Thyroid gland (tissue), 4 donors: Measurements from ENCODE around the gene LMO2. TPM values are rescaled to one million over a fixed set of nuclear protein-coding genes. Genes with fewer than 3 reads are reported as not detected.

Experiments
- DNase-seq, 2 donors: peaks; one replicate each; pipeline ENCODE4 v3.0.0-alpha.2; 2019
- H3K27ac ChIP-seq, 3 donors: fragments of 200-600 bp; sonication (generic); 1 replicate in 2 of 3; 2 replicates in 1 of 3; pipeline ENCODE4 v1.5.1; 2016 to 2019; ENCODE audit warnings: mild to moderate bottlenecking in 1 of 3, moderate library complexity in 1 of 3
- H3K27me3 ChIP-seq: fragments of 200-600 bp; sonication (generic); one replicate; pipeline ENCODE4 v1.5.1; 2019
- H3K36me3 ChIP-seq, 2 donors: fragments of 200-600 bp; sonication (generic); one replicate each; pipeline ENCODE4 v1.5.1; 2016 to 2019
- H3K4me1 ChIP-seq, 2 donors: fragments of 200-600 bp; sonication (generic); one replicate each; pipeline ENCODE4 v1.5.1; 2017 to 2019
- H3K4me3 ChIP-seq, 3 donors: fragments of 200-600 bp; sonication (generic); replicated peaks in 1 of 3; 1 replicate in 2 of 3; 2 replicates in 1 of 3; pipeline ENCODE4 v1.5.1; 2016; ENCODE audit warnings: mild to moderate bottlenecking in 1 of 3
- H3K9me3 ChIP-seq: fragments of 200-600 bp; sonication (generic); one replicate; pipeline ENCODE4 v1.5.1; 2017
- POLR2A ChIP-seq, 2 donors: fragments of 450-650 bp; IDR thresholded peaks; one replicate each; pipeline ENCODE4 v1.6.1; 2017; ENCODE audit warnings: antibody characterized with exemption in 2 of 2, mild to moderate bottlenecking in 2 of 2, moderate library complexity in 1 of 2
- WGBS, 2 donors: methylation state at CpG; one replicate each; pipeline ENCODE4 v1.1.5; 2017; 5-methylcytosine and 5-hydroxymethylcytosine counted together
- intact Hi-C: fragments of 100-400 bp; cut with DNase I; formaldehyde crosslinking; loops from one replicate; pipeline ENCODE4 v1.15.1; 2023
- total RNA-seq, 4 donors: library from RNA; depleted of rRNA; stranded (reverse); fragments of >200 nt; gene quantifications; one replicate each; pipeline ENCODE4 v1.2.3, GENCODE V29; 2016
- TF ChIP-seq, protein P1 (sequence below), 6 experiments: fragments of 200-600 bp in 3 of 6; fragments of 450-650 bp in 3 of 6; sonication (generic) in 3 of 6; IDR thresholded peaks; one replicate each; pipeline ENCODE4 v1.5.1; 2016 to 2019; ENCODE audit warnings: antibody characterized with exemption in 6 of 6, mild to moderate bottlenecking in 2 of 6, inconsistent platforms in 1 of 6, moderate library complexity in 1 of 6

Gene LMO2
- total RNA-seq, 4 donors from 2014 or later, result 20.7 to 51.5 (median 40.3) TPM

DNA sequence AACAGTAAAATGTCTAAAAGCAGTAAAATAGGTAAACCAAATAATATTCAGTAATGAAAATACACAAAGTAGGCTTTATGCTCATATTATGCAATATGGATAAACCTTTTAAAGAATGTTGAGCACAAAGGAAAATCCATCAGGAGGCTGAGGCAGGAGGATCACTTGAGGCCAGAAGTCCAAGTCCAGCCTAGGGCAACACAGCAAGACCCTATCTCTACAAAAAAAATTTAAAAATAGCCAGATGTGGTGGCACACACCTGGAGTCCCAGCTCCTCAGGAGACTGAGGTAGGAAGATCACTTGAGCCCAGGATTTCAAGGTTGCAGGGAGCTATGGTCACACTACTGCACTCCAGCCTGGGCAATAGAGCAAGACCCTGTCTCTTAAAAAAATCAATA lies 17.7 kb upstream of the LMO2 start:
- intact Hi-C loops, result no loop called here
- no peak overlapping the region for H3K27ac ChIP-seq

DNA sequence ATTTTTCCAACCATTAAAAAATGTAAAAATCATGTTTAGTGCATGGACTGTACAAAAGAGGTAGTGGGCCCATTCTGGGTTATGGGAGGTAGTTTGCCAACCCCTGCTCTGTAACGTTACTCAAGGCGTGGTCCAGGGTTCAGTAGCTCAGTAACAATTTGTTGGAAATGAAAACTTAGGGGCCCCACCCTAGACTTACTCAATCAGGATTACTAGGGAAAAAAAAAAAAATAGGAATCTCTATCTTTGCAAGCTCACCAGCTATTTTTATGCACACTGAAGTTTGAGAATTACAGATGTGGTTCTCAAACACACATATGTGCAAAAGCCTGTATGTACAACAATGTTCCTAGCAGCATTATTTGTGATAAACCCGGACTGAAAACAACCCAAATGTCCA lies 17.3 kb upstream of the LMO2 start:
- intact Hi-C loops, result no loop called here
- WGBS, 2 donors, result 68 to 79% methylated on average over 3 of the region's 3 CpGs
- DNase-seq, result no peak
- no peak for TF ChIP-seq POLR2A (IDR thresholded peaks at IDR 0.05)
- TF ChIP-seq, protein P1, sequence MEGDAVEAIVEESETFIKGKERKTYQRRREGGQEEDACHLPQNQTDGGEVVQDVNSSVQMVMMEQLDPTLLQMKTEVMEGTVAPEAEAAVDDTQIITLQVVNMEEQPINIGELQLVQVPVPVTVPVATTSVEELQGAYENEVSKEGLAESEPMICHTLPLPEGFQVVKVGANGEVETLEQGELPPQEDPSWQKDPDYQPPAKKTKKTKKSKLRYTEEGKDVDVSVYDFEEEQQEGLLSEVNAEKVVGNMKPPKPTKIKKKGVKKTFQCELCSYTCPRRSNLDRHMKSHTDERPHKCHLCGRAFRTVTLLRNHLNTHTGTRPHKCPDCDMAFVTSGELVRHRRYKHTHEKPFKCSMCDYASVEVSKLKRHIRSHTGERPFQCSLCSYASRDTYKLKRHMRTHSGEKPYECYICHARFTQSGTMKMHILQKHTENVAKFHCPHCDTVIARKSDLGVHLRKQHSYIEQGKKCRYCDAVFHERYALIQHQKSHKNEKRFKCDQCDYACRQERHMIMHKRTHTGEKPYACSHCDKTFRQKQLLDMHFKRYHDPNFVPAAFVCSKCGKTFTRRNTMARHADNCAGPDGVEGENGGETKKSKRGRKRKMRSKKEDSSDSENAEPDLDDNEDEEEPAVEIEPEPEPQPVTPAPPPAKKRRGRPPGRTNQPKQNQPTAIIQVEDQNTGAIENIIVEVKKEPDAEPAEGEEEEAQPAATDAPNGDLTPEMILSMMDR (IDR thresholded peaks at IDR 0.05), result no peak
- no peak overlapping the region for H3K27ac ChIP-seq
- H3K4me3 ChIP-seq, result no peak overlapping the region
- no peaks in the 10 kb centered on the region for H3K9me3 ChIP-seq
- H3K4me1 ChIP-seq, result no peaks in the 10 kb centered on the region
- H3K36me3 ChIP-seq, result no peaks in the 10 kb centered on the region
- H3K27me3 ChIP-seq, result no peaks in the 10 kb centered on the region

More for the DNA sequence above, 17.7 kb upstream of the LMO2 start:
- TF ChIP-seq POLR2A (IDR thresholded peaks at IDR 0.05), result no peak
- TF ChIP-seq, protein P1 (IDR thresholded peaks at IDR 0.05), result no peak
- H3K4me1 ChIP-seq, result no peaks in the 10 kb centered on the region
- H3K36me3 ChIP-seq, result no peaks in the 10 kb centered on the region
- DNase-seq, result no peak
- no peak overlapping the region for H3K4me3 ChIP-seq
- no peaks in the 10 kb centered on the region for H3K9me3 ChIP-seq
- H3K27me3 ChIP-seq, result no peaks in the 10 kb centered on the region

DNA sequence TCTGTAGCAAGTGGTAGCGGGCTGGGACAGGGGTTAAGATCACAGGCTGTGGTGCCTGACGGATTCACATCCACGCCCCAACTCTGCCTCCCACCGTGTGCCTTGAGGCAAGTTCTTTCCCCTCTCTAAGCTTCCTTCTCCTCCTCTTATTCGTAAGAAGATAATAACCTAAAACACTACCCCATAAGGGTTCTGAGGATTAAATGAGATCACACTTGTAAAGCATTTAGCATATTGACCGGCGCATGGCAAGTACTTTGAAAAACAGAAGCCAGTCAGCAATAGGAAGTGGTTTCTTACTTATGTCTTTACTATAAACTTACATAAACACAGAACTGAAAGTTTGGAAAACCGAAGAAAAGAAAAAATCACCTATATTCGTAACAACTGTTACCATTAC lies 15.5 kb upstream of the LMO2 start:
- Histone ChIP-seq H3K9me3 (no peaks in the 10 kb centered on the region), H3K36me3 (no peaks in the 10 kb centered on the region), H3K27ac (no peak overlapping the region), H3K4me3 (no peak overlapping the region), H3K27me3 (no peaks in the 10 kb centered on the region), H3K4me1 (no peaks in the 10 kb centered on the region)
- intact Hi-C loops, result no loop called here
- TF ChIP-seq, protein P1 (IDR thresholded peaks at IDR 0.05), result no peak
- no peak for TF ChIP-seq POLR2A (IDR thresholded peaks at IDR 0.05)
- WGBS, 2 donors, result 73 to 75% methylated on average over 9 of the region's 9 CpGs
- no peak for DNase-seq

DNA sequence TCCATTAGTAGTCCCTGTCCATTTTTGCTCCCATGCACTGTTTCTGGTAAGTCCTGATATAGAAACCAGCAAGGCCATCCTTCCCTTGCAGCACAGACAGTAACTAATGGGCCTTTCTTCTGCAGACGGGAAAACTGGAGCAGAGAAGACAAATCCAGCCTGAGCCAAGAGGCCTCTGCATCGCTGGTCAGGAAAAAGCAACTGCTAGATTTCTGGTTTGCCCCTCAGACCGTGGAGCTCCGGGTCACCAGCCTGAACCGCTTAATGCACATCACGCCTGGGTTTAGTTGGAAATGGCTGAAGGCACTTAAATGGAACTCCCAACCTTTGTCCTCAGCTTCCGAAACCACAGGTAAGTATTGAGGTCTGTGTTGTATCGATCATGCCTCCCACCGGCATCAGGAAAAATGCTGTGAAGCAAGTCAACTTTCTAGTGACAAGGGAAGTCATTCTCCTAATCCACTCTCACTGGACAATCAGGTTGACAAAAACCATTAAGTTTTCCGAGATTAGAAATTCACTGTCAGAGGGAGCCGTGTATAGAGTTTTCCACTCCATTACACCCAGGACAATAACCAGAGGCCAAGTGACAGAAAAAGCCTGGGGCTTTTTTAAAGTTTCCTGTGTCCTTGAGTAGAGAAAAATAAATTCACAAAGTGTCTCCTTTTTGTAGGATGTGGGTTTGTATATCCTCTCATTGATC lies 14.8 kb upstream of the LMO2 start:
- no peak overlapping the region for H3K4me3 ChIP-seq
- H3K9me3 ChIP-seq, result no peaks in the 10 kb centered on the region
- intact Hi-C loops, result no loop called here
- no peaks in the 10 kb centered on the region for H3K27me3 ChIP-seq
- no peaks in the 10 kb centered on the region for H3K36me3 ChIP-seq
- no peaks in the 10 kb centered on the region for H3K4me1 ChIP-seq
- DNase-seq, result no peak
- H3K27ac ChIP-seq, result no peak overlapping the region
- 70 to 72% methylated on average over 11 of the region's 11 CpGs for WGBS, 2 donors
- TF ChIP-seq, protein P1 (IDR thresholded peaks at IDR 0.05), result no peak
- no peak for TF ChIP-seq POLR2A (IDR thresholded peaks at IDR 0.05)

DNA sequence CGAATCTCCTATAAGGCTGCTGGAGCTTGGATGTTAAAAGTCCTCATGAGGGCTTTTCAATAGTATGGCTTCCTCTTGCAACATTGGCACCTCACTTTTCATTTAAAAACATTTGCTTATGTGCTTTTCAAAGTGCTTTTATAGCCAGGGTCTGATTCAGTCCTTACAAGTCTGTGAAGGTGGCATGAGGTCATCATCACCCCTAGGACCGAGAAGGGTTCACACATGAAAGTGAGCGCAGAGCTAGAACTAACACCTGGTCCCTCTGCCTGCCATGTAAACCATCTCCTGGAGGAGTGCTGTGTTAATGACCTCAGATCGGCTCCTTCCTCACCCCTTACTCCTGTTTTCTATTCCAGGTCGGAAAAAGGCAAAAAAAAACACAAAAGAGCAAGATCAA lies 12.2 kb upstream of the LMO2 start:
- H3K36me3 ChIP-seq, result no peaks in the 10 kb centered on the region
- 60 to 61% methylated on average over 5 of the region's 5 CpGs for WGBS, 2 donors
- TF ChIP-seq POLR2A (IDR thresholded peaks at IDR 0.05), result no peak
- no peak overlapping the region for H3K4me3 ChIP-seq
- no peak for DNase-seq
- H3K4me1 ChIP-seq, result peaks cover 3 to 7% of the 10 kb centered on the region in 2 donors
- H3K27ac ChIP-seq, result no peak overlapping the region
- intact Hi-C loops, result no loop called here
- H3K27me3 ChIP-seq, result no peaks in the 10 kb centered on the region
- no peaks in the 10 kb centered on the region for H3K9me3 ChIP-seq
